GM23248 (cell line): ENCODE measurements around the gene MYBPH. TPM values are rescaled to one million over a fixed set of nuclear protein-coding genes. Genes with fewer than 3 reads are reported as not detected.

Experiments
- DNase-seq: peaks from one replicate; pipeline ENCODE4 v3.0.0-alpha.2; 2015
- H2AFZ ChIP-seq: fragments of 200-600 bp; sonication (generic); 2 replicates; pipeline ENCODE4 v1.6.1; 2016; ENCODE audit warnings: antibody characterized with exemption
- H3F3A ChIP-seq: fragments of 200-600 bp; sonication (generic); 2 replicates; pipeline ENCODE4 v1.6.1; 2016; ENCODE audit warnings: mild to moderate bottlenecking, antibody characterized with exemption, mixed run types; ENCODE audit not compliant: insufficient read depth
- H3K27ac ChIP-seq: fragments of 200-600 bp; sonication (generic); 2 replicates; pipeline ENCODE4 v1.5.1; 2016; ENCODE audit warnings: mild to moderate bottlenecking
- H3K27me3 ChIP-seq: fragments of 200-600 bp; sonication (generic); replicated peaks from 2 replicates; pipeline ENCODE4 v1.6.1; 2016; ENCODE audit warnings: mild to moderate bottlenecking; ENCODE audit not compliant: insufficient read depth
- H3K36me3 ChIP-seq: fragments of 200-600 bp; sonication (generic); 2 replicates; pipeline ENCODE4 v1.6.1; 2016; ENCODE audit warnings: low read depth, mild to moderate bottlenecking
- H3K4me1 ChIP-seq: fragments of 200-600 bp; sonication (generic); 2 replicates; pipeline ENCODE4 v1.6.1; 2016; ENCODE audit warnings: mild to moderate bottlenecking; ENCODE audit not compliant: insufficient read depth
- H3K4me2 ChIP-seq: fragments of 200-600 bp; sonication (generic); one replicate; pipeline ENCODE4 v1.6.1; 2016; ENCODE audit warnings: mild to moderate bottlenecking; ENCODE audit not compliant: unreplicated experiment
- H3K4me3 ChIP-seq: fragments of 200-600 bp; sonication (generic); 2 replicates; pipeline ENCODE4 v1.5.1; 2016; ENCODE audit warnings: mild to moderate bottlenecking
- H3K79me2 ChIP-seq: fragments of 200-600 bp; sonication (generic); 2 replicates; pipeline ENCODE4 v1.6.1; 2016; ENCODE audit warnings: mild to moderate bottlenecking; ENCODE audit not compliant: insufficient read depth
- H3K9ac ChIP-seq: fragments of 200-600 bp; sonication (generic); 2 replicates; pipeline ENCODE4 v1.6.1; 2016; ENCODE audit warnings: mild to moderate bottlenecking
- H3K9me2 ChIP-seq: fragments of 200-600 bp; sonication (generic); 2 replicates; pipeline ENCODE4 v1.6.1; 2016; ENCODE audit warnings: mixed run types, mild to moderate bottlenecking, moderate library complexity; ENCODE audit not compliant: insufficient read depth
- H3K9me3 ChIP-seq: fragments of 200-600 bp; sonication (generic); one replicate; pipeline ENCODE4 v1.6.1; 2017; ENCODE audit warnings: low read depth
- H4K20me1 ChIP-seq: fragments of 200-600 bp; sonication (generic); 2 replicates; pipeline ENCODE4 v1.6.0; 2016; ENCODE audit not compliant: insufficient read depth
- EZH2 ChIP-seq: fragments of 200-600 bp; sonication (generic); IDR thresholded peaks from 2 replicates; pipeline ENCODE4 v1.6.1; 2018; ENCODE audit warnings: antibody characterized with exemption, mild to moderate bottlenecking; ENCODE audit not compliant: insufficient read depth, poor library complexity, severe bottlenecking
- EZH2phosphoT487 ChIP-seq: fragments of 200-600 bp; sonication (generic); IDR thresholded peaks from 2 replicates; pipeline ENCODE4 v1.6.1; 2018; ENCODE audit warnings: antibody characterized with exemption, moderate library complexity, mild to moderate bottlenecking, low read depth; ENCODE audit not compliant: insufficient read depth
- WGBS, 2 experiments: methylation state at CpG; one replicate each; pipeline ENCODE4 v1.1.6; 2015 to 2017; ENCODE audit warnings: low lambda C conversion rate in 2 of 2, low coverage in 1 of 2; ENCODE audit errors: missing lambda C conversion rate in 2 of 2; 5-methylcytosine and 5-hydroxymethylcytosine counted together
- in situ Hi-C: fragments of 300-500 bp; cut with MboI; formaldehyde crosslinking; loops from 2 replicates; pipeline ENCODE4 v1.15.0; 2020
- polyA plus RNA-seq: library from polyadenylated mRNA; unstranded; fragments of >200 nt; fragmentation: Nextera tagmentation; extraction: Ambion mirVana; gene quantifications from 2 replicates; pipeline ENCODE4 v1.2.1, GENCODE V29; 2016
- total RNA-seq: library from RNA; depleted of rRNA; stranded (reverse); fragments of >200 nt; shearing (Covaris generic); gene quantifications from 2 replicates; pipeline ENCODE4 v1.2.3, GENCODE V29; 2014

Gene MYBPH
- total and polyA plus RNA-seq, 2 experiments from 2014 or later, result 0.11 to 0.34 TPM

DNA sequence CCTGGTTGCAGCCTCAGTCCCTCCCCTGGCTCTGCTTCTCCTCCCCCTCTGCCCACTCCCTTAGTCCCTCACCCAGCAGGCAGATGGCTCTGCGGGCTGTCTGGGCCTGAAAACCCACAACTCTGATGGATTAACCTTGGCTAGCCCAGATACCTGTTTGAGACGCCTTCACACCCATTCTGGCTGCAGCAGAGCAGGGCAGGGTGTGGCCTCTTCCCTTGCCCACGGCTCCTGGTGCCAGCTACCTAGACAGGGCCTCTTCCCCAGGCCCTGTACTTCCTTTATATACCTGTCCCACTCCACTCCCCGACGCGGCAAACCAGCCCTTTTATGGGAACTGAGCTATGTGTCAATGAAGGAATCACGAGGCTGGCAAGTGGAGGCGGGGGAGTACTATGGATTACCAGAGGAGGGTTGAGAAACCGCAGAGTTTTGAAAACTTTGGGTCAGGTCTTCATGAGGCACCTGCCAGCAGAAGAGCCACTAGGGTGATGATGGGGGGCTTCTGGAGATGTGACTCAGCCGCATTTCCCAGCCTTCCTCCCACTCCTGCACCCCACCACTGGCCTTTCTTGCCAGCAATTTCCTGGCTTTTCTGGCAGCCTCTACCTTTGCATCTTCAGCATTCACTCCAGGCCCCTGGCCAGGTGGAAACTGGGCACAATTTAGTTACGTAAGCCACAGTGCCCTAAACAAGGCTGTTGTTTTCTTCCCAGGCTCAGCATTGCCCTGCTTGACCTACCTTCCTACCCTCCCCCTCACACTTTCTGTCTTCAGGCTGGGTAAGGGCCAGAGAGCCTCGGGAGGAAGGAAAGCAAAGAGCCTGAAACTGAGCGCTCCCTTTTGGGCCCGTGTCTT lies 11.0 kb upstream of the MYBPH start, which contains the start of gene CHI3L1:
TSS of gene CHI3L1 (minus strand) at position 259 of the 858 bp plus-strand sequence. CDS start at position 178, 81 bp downstream.
- TF ChIP-seq EZH2, result no peak
- TF ChIP-seq EZH2phosphoT487, result no peak
- no peaks in the 10 kb centered on the region for H3K9me3 ChIP-seq

DNA sequence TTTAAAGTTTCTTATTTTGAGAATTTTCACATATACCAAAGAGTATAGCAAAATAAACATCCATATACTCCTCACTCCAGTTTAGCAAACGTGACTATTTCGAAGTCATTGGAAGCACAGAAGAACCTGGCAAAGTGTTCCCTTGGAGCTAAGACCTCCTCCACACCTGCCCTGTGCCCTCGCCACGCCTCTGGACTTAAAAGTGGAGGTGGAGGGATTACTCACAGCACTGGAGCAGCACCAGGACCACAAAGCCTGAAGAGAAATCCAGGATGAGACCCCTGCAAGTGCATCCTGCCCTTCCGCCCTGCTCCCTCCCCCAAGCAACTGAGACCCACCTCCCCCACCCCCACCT lies 10.4 kb upstream of the MYBPH start:
- Histone ChIP-seq H3K27me3 (no peaks in the 10 kb centered on the region), H3K4me2 (no peak overlapping the region)
- in situ Hi-C loops, result no loop called here

More for the DNA sequence above, 11.0 kb upstream of the MYBPH start, which contains the start of gene CHI3L1:
- Histone ChIP-seq H3K27me3 (no peaks in the 10 kb centered on the region), H3K4me2 (no peak within 1 kb of the TSS), H3K4me1 (no peaks in the 10 kb centered on the region), H3K79me2 (no peaks in the 10 kb centered on the region), H4K20me1 (no peaks in the 10 kb centered on the region), H3F3A (no peaks in the 10 kb centered on the region), H2AFZ (no peak within 1 kb of the TSS), H3K9me2 (no peaks in the 10 kb centered on the region), H3K36me3 (no peaks in the 10 kb centered on the region), H3K27ac (no peak within 1 kb of the TSS), H3K9ac (no peak within 1 kb of the TSS), H3K4me3 (no peak within 1 kb of the TSS)
- DNase-seq, result no peak
- in situ Hi-C loops, result no loop called here
- WGBS, 2 experiments, result 66 to 67% methylated on average over 14 of the region's 14 CpGs

DNA sequence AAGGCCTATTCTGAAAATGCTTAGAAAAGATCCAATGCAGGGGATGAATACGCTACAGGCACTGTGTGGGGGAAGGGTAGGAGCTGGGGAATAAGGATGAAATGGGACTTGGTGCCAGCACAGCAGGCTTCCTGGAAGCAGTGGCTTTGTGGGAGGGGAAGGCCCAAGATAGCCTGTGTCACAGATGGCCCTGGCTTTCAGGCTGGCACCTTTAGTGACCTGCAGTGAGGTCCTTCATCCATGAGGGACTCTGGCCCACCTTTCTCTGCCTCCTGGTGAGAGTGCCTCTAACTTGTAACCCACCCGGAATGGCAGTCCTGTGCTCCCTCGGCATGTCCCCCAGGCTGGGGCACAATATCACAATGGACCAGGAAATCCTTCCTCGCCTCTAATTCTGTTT lies 10.0 kb upstream of the MYBPH start:
- no peaks in the 10 kb centered on the region for H4K20me1 ChIP-seq
- no peak overlapping the region for H3K4me2 ChIP-seq
- no peak for DNase-seq
- H3K79me2 ChIP-seq, result no peaks in the 10 kb centered on the region
- no peak overlapping the region for H2AFZ ChIP-seq
- no peaks in the 10 kb centered on the region for H3K36me3 ChIP-seq
- H3F3A ChIP-seq, result no peaks in the 10 kb centered on the region
- no peaks in the 10 kb centered on the region for H3K9me2 ChIP-seq
- H3K27ac ChIP-seq, result no peak overlapping the region
- in situ Hi-C loops, result no loop called here
- TF ChIP-seq EZH2 (no peak), EZH2phosphoT487 (no peak)
- no peak overlapping the region for H3K9ac ChIP-seq
- H3K4me3 ChIP-seq, result no peak overlapping the region
- no peaks in the 10 kb centered on the region for H3K4me1 ChIP-seq
- H3K27me3 ChIP-seq, result no peaks in the 10 kb centered on the region
- WGBS, 2 experiments, result 80 to 90% methylated on average over 4 of the region's 4 CpGs
- no peaks in the 10 kb centered on the region for H3K9me3 ChIP-seq

More for the DNA sequence above, 10.4 kb upstream of the MYBPH start:
- H3K79me2 ChIP-seq, result no peaks in the 10 kb centered on the region
- no peak overlapping the region for H3K9ac ChIP-seq
- H3K4me3 ChIP-seq, result no peak overlapping the region
- no peaks in the 10 kb centered on the region for H3K36me3 ChIP-seq
- no peak overlapping the region for H3K27ac ChIP-seq
- H2AFZ ChIP-seq, result no peak overlapping the region
- H3K9me2 ChIP-seq, result no peaks in the 10 kb centered on the region
- 93 to 96% methylated on average over 4 to 5 of the region's 5 CpGs for WGBS, 2 experiments
- no peaks in the 10 kb centered on the region for H3F3A ChIP-seq
- TF ChIP-seq EZH2 (no peak), EZH2phosphoT487 (no peak)
- H4K20me1 ChIP-seq, result no peaks in the 10 kb centered on the region
- no peaks in the 10 kb centered on the region for H3K4me1 ChIP-seq
- DNase-seq, result no peak
- H3K9me3 ChIP-seq, result no peaks in the 10 kb centered on the region

DNA sequence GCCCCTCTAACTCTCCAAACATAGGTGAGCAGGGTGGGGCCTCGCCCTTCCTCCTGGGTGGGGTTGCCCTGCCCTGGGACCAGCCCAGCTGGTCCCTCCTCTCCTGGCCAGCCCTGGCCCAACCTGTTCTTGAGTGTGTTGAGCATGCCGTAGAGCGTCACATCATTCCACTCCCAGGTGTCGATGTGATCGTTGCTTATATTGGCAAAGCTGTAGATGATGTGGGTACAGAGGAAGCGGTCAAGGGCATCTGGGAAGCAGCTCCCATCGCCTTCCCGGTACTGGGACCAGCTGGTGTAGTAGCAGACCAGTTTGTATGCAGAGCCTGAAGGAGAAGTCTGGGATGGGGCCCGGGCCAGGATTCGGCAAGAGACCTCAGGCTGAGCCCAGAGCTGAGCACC lies 9.4 kb upstream of the MYBPH start:
- DNase-seq, result no peak
- in situ Hi-C loops, result no loop called here

More for the DNA sequence above, 9.4 kb upstream of the MYBPH start:
- H3K4me3 ChIP-seq, result no peak overlapping the region
- H3K27me3 ChIP-seq, result no peaks in the 10 kb centered on the region
- no peak overlapping the region for H3K4me2 ChIP-seq
- H3K9ac ChIP-seq, result no peak overlapping the region
- TF ChIP-seq EZH2phosphoT487, result no peak
- no peak for TF ChIP-seq EZH2
- H3K36me3 ChIP-seq, result no peaks in the 10 kb centered on the region
- no peaks in the 10 kb centered on the region for H3K4me1 ChIP-seq
- no peaks in the 10 kb centered on the region for H3F3A ChIP-seq
- H3K27ac ChIP-seq, result no peak overlapping the region
- no peaks in the 10 kb centered on the region for H3K9me2 ChIP-seq
- no peaks in the 10 kb centered on the region for H3K9me3 ChIP-seq
- no peaks in the 10 kb centered on the region for H3K79me2 ChIP-seq
- H4K20me1 ChIP-seq, result no peaks in the 10 kb centered on the region
- H2AFZ ChIP-seq, result no peak overlapping the region
- WGBS, 2 experiments, result 88 to 90% methylated on average over 10 of the region's 10 CpGs
